Right hindlimb (tissue), 1 donor: Measurements from ENCODE around the gene C10orf88.

Experiments used
- DNase-seq: peaks from one replicate; pipeline ENCODE4 v3.0.0-alpha.2; 2018

C10orf88 gene

GRCh38 chr10:122953902-122954730, at the start of gene C10orf88:
Gene C10orf88, minus strand, starts transcription at chr10:122954227. Its CDS starts 49 bp downstream, at chr10:122954178.
- DNase-seq = peak; percentile 99

- DNase-seq = no peak
Measured at GRCh38 chr10:123001370-123001769, 47.3 kb upstream of the C10orf88 start.

- DNase-seq = no peak
Measured at GRCh38 chr10:123000155-123000554, 46.1 kb upstream of the C10orf88 start.

- no peak for DNase-seq
Measured at GRCh38 chr10:122999347-122999746, 45.3 kb upstream of the C10orf88 start.

GRCh38 chr10:122998934-122999333, 44.9 kb upstream of the C10orf88 start:
- DNase-seq = no peak

- no peak for DNase-seq
Measured at GRCh38 chr10:122998360-122998917, 44.4 kb upstream of the C10orf88 start.

- DNase-seq = no peak
Measured at GRCh38 chr10:122997864-122998263, 43.8 kb upstream of the C10orf88 start.

GRCh38 chr10:122995936-122996335, 41.9 kb upstream of the C10orf88 start:
- no peak for DNase-seq

GRCh38 chr10:122993797-122994336, 39.8 kb upstream of the C10orf88 start:
- DNase-seq = no peak

- DNase-seq = no peak
Measured at GRCh38 chr10:122992031-122992585, 38.1 kb upstream of the C10orf88 start.

GRCh38 chr10:122990278-122990677, 36.3 kb upstream of the C10orf88 start:
- no peak for DNase-seq

GRCh38 chr10:122988501-122988900, 34.5 kb upstream of the C10orf88 start:
- no peak for DNase-seq

- DNase-seq = no peak
Measured at GRCh38 chr10:122986335-122986734, 32.3 kb upstream of the C10orf88 start.

- DNase-seq = no peak
Measured at GRCh38 chr10:122984708-122985107, 30.7 kb upstream of the C10orf88 start.

- DNase-seq = no peak
Measured at GRCh38 chr10:122983898-122984297, 29.9 kb upstream of the C10orf88 start.

- no peak for DNase-seq
Measured at GRCh38 chr10:122981066-122981464, 27.0 kb upstream of the C10orf88 start.

- DNase-seq = peak; percentile 96
Measured at GRCh38 chr10:122980209-122981065, 26.4 kb upstream of the C10orf88 start, which contains the start of gene PSTK. Gene PSTK, plus strand, starts transcription at chr10:122980401. Its CDS starts 79 bp downstream, at chr10:122980480.

- no peak for DNase-seq
Measured at GRCh38 chr10:122974543-122975064, 20.6 kb upstream of the C10orf88 start.

GRCh38 chr10:122974023-122974422, 20.0 kb upstream of the C10orf88 start:
- DNase-seq = no peak

- DNase-seq = no peak
Measured at GRCh38 chr10:122968698-122969097, 14.7 kb upstream of the C10orf88 start.

- DNase-seq = no peak
Measured at GRCh38 chr10:122966879-122967278, 12.9 kb upstream of the C10orf88 start.

- no peak for DNase-seq
Measured at GRCh38 chr10:122962405-122962804, 8.4 kb upstream of the C10orf88 start.
